Esophagus muscularis mucosa (tissue), 4 donors: ENCODE results near the gene SETD2.

ENCODE experiments used
- EP300 ChIP-seq: sonication (generic); formaldehyde crosslinking; IDR thresholded peaks from one replicate; pipeline ENCODE4 v1.6.1; 2017; ENCODE audit warnings: antibody characterized with exemption
- POLR2A ChIP-seq: fragments of 450-650 bp; IDR thresholded peaks from one replicate; pipeline ENCODE4 v1.6.1; 2017; ENCODE audit warnings: antibody characterized with exemption, moderate library complexity, mild to moderate bottlenecking, low read depth
- POLR2AphosphoS5 ChIP-seq, 2 donors: sonication (generic); formaldehyde crosslinking; IDR thresholded peaks; one replicate each; pipeline ENCODE4 v1.6.1; 2017; ENCODE audit warnings: antibody characterized with exemption in 2 of 2
- TF ChIP-seq, protein P1 (sequence below), 3 experiments: fragments of 200-600 bp in 2 of 3; fragments of 450-650 bp in 1 of 3; sonication (generic) in 2 of 3; IDR thresholded peaks; one replicate each; pipeline ENCODE4 v1.5.1; 2017 to 2019; ENCODE audit warnings: antibody characterized with exemption in 3 of 3, mild to moderate bottlenecking in 2 of 3, moderate library complexity in 1 of 3

DNA sequence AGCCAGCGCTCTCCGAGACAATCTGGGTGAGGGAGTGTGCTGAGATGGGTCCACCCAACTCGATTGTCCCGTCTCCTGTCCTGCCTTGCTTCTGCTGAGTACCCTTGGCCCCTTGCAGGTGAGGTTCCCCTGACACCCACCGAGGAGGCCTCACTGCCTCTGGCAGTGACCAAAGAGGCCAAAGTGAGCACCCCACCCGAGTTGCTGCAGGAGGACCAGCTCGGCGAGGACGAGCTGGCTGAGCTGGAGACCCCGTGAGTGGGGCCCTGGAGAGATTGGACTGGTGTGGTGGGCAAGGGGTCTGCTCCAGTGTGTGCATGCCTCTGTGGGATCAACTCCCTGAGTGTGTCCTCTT, 160.9 kb downstream of the SETD2 start:
- TF ChIP-seq, protein P1, sequence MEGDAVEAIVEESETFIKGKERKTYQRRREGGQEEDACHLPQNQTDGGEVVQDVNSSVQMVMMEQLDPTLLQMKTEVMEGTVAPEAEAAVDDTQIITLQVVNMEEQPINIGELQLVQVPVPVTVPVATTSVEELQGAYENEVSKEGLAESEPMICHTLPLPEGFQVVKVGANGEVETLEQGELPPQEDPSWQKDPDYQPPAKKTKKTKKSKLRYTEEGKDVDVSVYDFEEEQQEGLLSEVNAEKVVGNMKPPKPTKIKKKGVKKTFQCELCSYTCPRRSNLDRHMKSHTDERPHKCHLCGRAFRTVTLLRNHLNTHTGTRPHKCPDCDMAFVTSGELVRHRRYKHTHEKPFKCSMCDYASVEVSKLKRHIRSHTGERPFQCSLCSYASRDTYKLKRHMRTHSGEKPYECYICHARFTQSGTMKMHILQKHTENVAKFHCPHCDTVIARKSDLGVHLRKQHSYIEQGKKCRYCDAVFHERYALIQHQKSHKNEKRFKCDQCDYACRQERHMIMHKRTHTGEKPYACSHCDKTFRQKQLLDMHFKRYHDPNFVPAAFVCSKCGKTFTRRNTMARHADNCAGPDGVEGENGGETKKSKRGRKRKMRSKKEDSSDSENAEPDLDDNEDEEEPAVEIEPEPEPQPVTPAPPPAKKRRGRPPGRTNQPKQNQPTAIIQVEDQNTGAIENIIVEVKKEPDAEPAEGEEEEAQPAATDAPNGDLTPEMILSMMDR (IDR thresholded peaks at IDR 0.05), result no peak
- no peak for TF ChIP-seq POLR2A
- TF ChIP-seq EP300, result no peak
- no peak for TF ChIP-seq POLR2AphosphoS5 (IDR thresholded peaks at IDR 0.05)
